Esophagus squamous epithelium (tissue), 4 donors: ENCODE results near the gene COL1A2.

ENCODE experiments used
- CTCF ChIP-seq, 6 experiments: fragments of 450-650 bp in 4 of 6; fragments of 200-600 bp in 2 of 6; sonication (generic) in 2 of 6; IDR thresholded peaks; one replicate each; pipeline ENCODE4 v1.5.1; 2016 to 2019; ENCODE audit warnings: antibody characterized with exemption in 6 of 6, mild to moderate bottlenecking in 4 of 6, moderate library complexity in 4 of 6
- POLR2A ChIP-seq, 4 donors: fragments of 450-650 bp; IDR thresholded peaks; one replicate each; pipeline ENCODE4 v1.6.1; 2017; ENCODE audit warnings: antibody characterized with exemption in 4 of 4, mild to moderate bottlenecking in 4 of 4, moderate library complexity in 3 of 4

GRCh38 chr7:94444813-94445212, 50.1 kb downstream of the COL1A2 start:
- no peak for TF ChIP-seq POLR2A (IDR thresholded peaks at IDR 0.05)
- TF ChIP-seq CTCF (IDR thresholded peaks at IDR 0.05) = no peak
